Epithelial cell of proximal tubule (primary cell): Measurements from ENCODE around the gene SULT1A2. TPM values are rescaled to one million over a fixed set of nuclear protein-coding genes. Genes with fewer than 3 reads are reported as not detected.
"Not testable (repeated sequence)": the region's sequence is repeated elsewhere in the genome, so short reads cannot be mapped to it uniquely, and the experiment has no call there.

Source experiments
- DNase-seq: peaks from one replicate; pipeline ENCODE4 v3.0.0-alpha.2; 2011; ENCODE audit warnings: low read depth
- H3K4me3 ChIP-seq: 2 replicates; pipeline ENCODE4 v1.5.1; 2011; ENCODE audit warnings: low read depth, mild to moderate bottlenecking, low read length
- CTCF ChIP-seq: conservative IDR thresholded peaks from 2 replicates; pipeline ENCODE4 v1.5.1; 2012; ENCODE audit warnings: low read depth, mild to moderate bottlenecking, low read length
- total RNA-seq: library from RNA; depleted of rRNA; stranded (reverse); fragments of >200 nt; gene quantifications from 2 replicates; pipeline ENCODE4 v1.2.3, GENCODE V29; 2015

SULT1A2 gene
- total RNA-seq, 1 donor from 2014 or later, result 0.17 TPM

- no peak for TF ChIP-seq CTCF
- DNase-seq, result no peak
- H3K4me3 ChIP-seq, result no peak overlapping the region
Observed at GRCh38 chr16:28573738-28574718, 22.8 kb downstream of the SULT1A2 start.

GRCh38 chr16:28572696-28573510, 23.9 kb downstream of the SULT1A2 start:
- H3K4me3 ChIP-seq, result no peak overlapping the region
- TF ChIP-seq CTCF, result no peak
- DNase-seq, result no peak

GRCh38 chr16:28569968-28570752, 26.7 kb downstream of the SULT1A2 start:
- H3K4me3 ChIP-seq, result no peak overlapping the region
- no peak for TF ChIP-seq CTCF
- no peak for DNase-seq

GRCh38 chr16:28569021-28569420, 27.8 kb downstream of the SULT1A2 start:
- TF ChIP-seq CTCF, result no peak
- no peak for DNase-seq
- H3K4me3 ChIP-seq, result no peak overlapping the region

GRCh38 chr16:28567292-28567691, 29.6 kb downstream of the SULT1A2 start:
- H3K4me3 ChIP-seq, result no peak overlapping the region
- no peak for DNase-seq
- TF ChIP-seq CTCF, result no peak

GRCh38 chr16:28566233-28566925, 30.5 kb downstream of the SULT1A2 start:
- not testable (repeated sequence) for DNase-seq, H3K4me3 ChIP-seq
